GM10266 (cell line): ENCODE data around the gene MAP4K1.

ENCODE experiments used
- DNase-seq: peaks from one replicate; pipeline ENCODE4 v3.0.0; 2012; ENCODE audit errors: extremely low spot score
- CTCF ChIP-seq: IDR thresholded peaks from 2 replicates; pipeline ENCODE4 v1.5.1; 2012; ENCODE audit warnings: mild to moderate bottlenecking, low read depth; ENCODE audit not compliant: control insufficient read depth, insufficient read depth; ENCODE audit errors: missing control alignments

Gene MAP4K1

GRCh38 chr19:38663156-38663651, 45.5 kb upstream of the MAP4K1 start:
- TF ChIP-seq CTCF = no peak
- no peak for DNase-seq

GRCh38 chr19:38662537-38663155, 44.9 kb upstream of the MAP4K1 start:
- no peak for TF ChIP-seq CTCF
- no peak for DNase-seq

GRCh38 chr19:38661996-38662395, 44.2 kb upstream of the MAP4K1 start:
- no peak for TF ChIP-seq CTCF
- no peak for DNase-seq

- no peak for TF ChIP-seq CTCF
- no peak for DNase-seq
These were observed 43.4 kb upstream of the MAP4K1 start for GRCh38 chr19:38661136-38661535.

- no peak for DNase-seq
- no peak for TF ChIP-seq CTCF
These were observed 43.0 kb upstream of the MAP4K1 start for GRCh38 chr19:38660724-38661123.

GRCh38 chr19:38658462-38659306, 40.9 kb upstream of the MAP4K1 start:
- no peak for TF ChIP-seq CTCF
- no peak for DNase-seq

GRCh38 chr19:38657633-38658222, 40.0 kb upstream of the MAP4K1 start:
- DNase-seq = no peak
- no peak for TF ChIP-seq CTCF
